H1 (cell line): ENCODE data around the gene SPATA13. TPM values are rescaled to one million over a fixed set of nuclear protein-coding genes. Genes with fewer than 3 reads are reported as not detected.

ENCODE experiments used
- BACH1 ChIP-seq: IDR thresholded peaks from 2 replicates; pipeline ENCODE4 v1.6.1; 2012; ENCODE audit warnings: low read length, improper control_type of control experiment
- FOSL1 ChIP-seq: IDR thresholded peaks from 2 replicates; pipeline ENCODE4 v1.6.1; 2011; ENCODE audit warnings: mild to moderate bottlenecking, low read depth, low read length, moderate library complexity; ENCODE audit not compliant: insufficient read depth
- KDM1A ChIP-seq: fragments of 200-600, 300-600 bp; sonication (generic); IDR thresholded peaks from 2 replicates; pipeline ENCODE4 v1.7.1; 2016; ENCODE audit warnings: mild to moderate bottlenecking, low read length, borderline replicate concordance
- RAD21 ChIP-seq, 2 experiments: IDR thresholded peaks in 1 of 2; conservative IDR thresholded peaks in 1 of 2; 2 replicates each; pipeline ENCODE4 v1.6.1; 2011; ENCODE audit warnings: low read depth in 2 of 2, low read length in 2 of 2, improper control_type of control experiment in 1 of 2, inconsistent platforms in 1 of 2, mild to moderate bottlenecking in 1 of 2, moderate library complexity in 1 of 2
- SIN3A ChIP-seq, 2 experiments: IDR thresholded peaks in 1 of 2; conservative IDR thresholded peaks in 1 of 2; 2 replicates each; pipeline ENCODE4 v1.6.1; 2011 to 2012; ENCODE audit warnings: low read length in 2 of 2, improper control_type of control experiment in 1 of 2, low read depth in 1 of 2, mild to moderate bottlenecking in 1 of 2
- SRF ChIP-seq: IDR thresholded peaks from 2 replicates; pipeline ENCODE4 v1.6.1; 2011; ENCODE audit warnings: mild to moderate bottlenecking, low read depth, low read length, moderate library complexity
- TCF12 ChIP-seq: IDR thresholded peaks from 2 replicates; pipeline ENCODE4 v1.6.1; 2011; ENCODE audit warnings: low read depth, mild to moderate bottlenecking, low read length
- polyA plus RNA-seq, 7 experiments: library from polyadenylated mRNA; depleted of rRNA in 3 of 7; stranded (reverse) in 5 of 7; unstranded in 2 of 7; fragments of >200 nt in 5 of 7; fragments of 200-250 nt in 2 of 7; gene quantifications; 1 replicate in 5 of 7; 2 replicates in 1 of 7; 4 replicates in 1 of 7; pipeline versions ENCODE4 v1.2.1 to v1.2.3, GENCODE V29; 2011 to 2013; ENCODE audit warnings: missing spikeins in 2 of 7, mixed read lengths in 2 of 7
- total RNA-seq: library from RNA; stranded (reverse); fragmentation: NEBNext Ultra II Directional; extraction: Animal tissue kit (Norgen Biotek cat#: 25700); gene quantifications from 2 replicates; pipeline ENCODE4 v1.2.1, GENCODE V29; 2021
- TF ChIP-seq, protein P1 (sequence below): IDR thresholded peaks from 2 replicates; pipeline ENCODE4 v1.6.1; 2012; ENCODE audit warnings: inconsistent platforms

SPATA13 gene
- total and polyA plus RNA-seq, 2 of the 8 experiments (the other 6 are each of a cell fraction or from before 2014, with no cell fraction given) = 12.6 to 30.9 TPM

DNA sequence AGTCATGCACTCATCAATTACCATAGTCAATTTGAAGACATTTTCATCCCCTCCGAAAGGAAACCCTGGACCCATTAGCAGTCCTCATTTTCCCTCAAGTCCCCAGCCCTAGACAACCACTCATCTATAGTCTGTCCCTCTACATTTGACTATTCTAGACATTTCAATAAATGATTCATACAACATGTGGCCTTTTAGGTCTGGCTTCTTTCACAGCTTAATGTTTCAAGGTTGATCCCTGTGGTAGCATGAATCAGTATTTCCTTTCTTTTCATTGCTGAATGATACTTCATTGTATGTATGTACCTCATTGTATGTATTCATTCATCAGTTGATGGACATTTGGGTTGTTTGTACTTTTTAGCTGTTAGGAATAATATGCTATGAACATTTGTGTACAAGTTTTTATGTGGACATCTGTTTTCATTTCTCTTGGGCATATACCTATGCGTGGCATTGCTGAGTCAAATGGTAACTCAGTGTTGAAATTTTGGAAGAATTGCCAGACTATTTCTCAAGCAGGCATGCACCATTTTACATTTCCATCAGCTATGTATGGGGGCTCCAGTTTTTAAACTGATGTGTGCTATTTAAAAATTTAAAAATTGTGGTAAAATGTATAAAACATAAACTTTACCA, 18.4 kb downstream of the SPATA13 start (continued):
- TF ChIP-seq RAD21 (IDR thresholded peaks at IDR 0.05 in 1 of 2, conservative IDR thresholded peaks at IDR 0.05 in 1 of 2; ENCODE audit: low read depth in 2 of 2, low read length in 2 of 2) (no peak), FOSL1 (no peak), BACH1 (no peak), SIN3A (conservative IDR thresholded peaks at IDR 0.05 in 1 of 2, IDR thresholded peaks at IDR 0.05 in 1 of 2; ENCODE audit: low read depth in 1 of 2, low read length in 2 of 2) (no peak), SRF (no peak), KDM1A (no peak), TCF12 (no peak)
- TF ChIP-seq, protein P1, sequence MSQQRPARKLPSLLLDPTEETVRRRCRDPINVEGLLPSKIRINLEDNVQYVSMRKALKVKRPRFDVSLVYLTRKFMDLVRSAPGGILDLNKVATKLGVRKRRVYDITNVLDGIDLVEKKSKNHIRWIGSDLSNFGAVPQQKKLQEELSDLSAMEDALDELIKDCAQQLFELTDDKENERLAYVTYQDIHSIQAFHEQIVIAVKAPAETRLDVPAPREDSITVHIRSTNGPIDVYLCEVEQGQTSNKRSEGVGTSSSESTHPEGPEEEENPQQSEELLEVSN = no peak
